Type B pancreatic cell (in vitro differentiated cells): ENCODE results near the gene ZNF503. TPM values are rescaled to one million over a fixed set of nuclear protein-coding genes. Genes with fewer than 3 reads are reported as not detected.

Experiments used
- DNase-seq: peaks from one replicate; pipeline ENCODE4 v3.0.0; 2021; ENCODE audit warnings: mixed read lengths; ENCODE audit not compliant: unreplicated experiment; ENCODE audit errors: extremely low spot score
- H3K27ac Mint-ChIP-seq: 2 replicates; pipeline ENCODE4 v1.8.0; 2021; ENCODE audit warnings: mild to moderate bottlenecking, mixed read lengths
- H3K27me3 Mint-ChIP-seq: 2 replicates; pipeline ENCODE4 v1.8.0; 2021; ENCODE audit warnings: mixed read lengths
- H3K36me3 Mint-ChIP-seq: 2 replicates; pipeline ENCODE4 v1.8.0; 2021; ENCODE audit warnings: mixed read lengths
- H3K4me1 Mint-ChIP-seq: one replicate; pipeline ENCODE4 v1.8.0; 2021; ENCODE audit warnings: mixed read lengths; ENCODE audit not compliant: unreplicated experiment
- H3K4me3 Mint-ChIP-seq: 2 replicates; pipeline ENCODE4 v1.8.0; 2021; ENCODE audit warnings: mild to moderate bottlenecking, mixed read lengths
- H3K9me3 Mint-ChIP-seq: 2 replicates; pipeline ENCODE4 v1.8.0; 2021; ENCODE audit warnings: mixed read lengths
- total RNA-seq: library from RNA; stranded (reverse); gene quantifications from 2 replicates; pipeline ENCODE4 v1.2.1, GENCODE V29; 2021; ENCODE audit warnings: low replicate concordance
- TF ChIP-seq, protein P1 (sequence below): fragments of 200-600 bp; sonication (generic); conservative IDR thresholded peaks from 2 replicates; pipeline ENCODE4 v1.5.0; 2021; ENCODE audit warnings: antibody characterized with exemption, mild to moderate bottlenecking

Gene ZNF503
- total RNA-seq, 1 donor from 2014 or later = 88.4 TPM

GRCh38 chr10:75417522-75417927, 16.0 kb upstream of the ZNF503 start:
- DNase-seq = no peak
- Mint-ChIP-seq H3K4me1 (no peaks in the 10 kb centered on the region), H3K27me3 (peaks cover 66% of the 10 kb centered on the region), H3K4me3 (no peak overlapping the region), H3K9me3 (no peaks in the 10 kb centered on the region), H3K27ac (no peak overlapping the region), H3K36me3 (peaks cover 4% of the 10 kb centered on the region)
- TF ChIP-seq, protein P1, sequence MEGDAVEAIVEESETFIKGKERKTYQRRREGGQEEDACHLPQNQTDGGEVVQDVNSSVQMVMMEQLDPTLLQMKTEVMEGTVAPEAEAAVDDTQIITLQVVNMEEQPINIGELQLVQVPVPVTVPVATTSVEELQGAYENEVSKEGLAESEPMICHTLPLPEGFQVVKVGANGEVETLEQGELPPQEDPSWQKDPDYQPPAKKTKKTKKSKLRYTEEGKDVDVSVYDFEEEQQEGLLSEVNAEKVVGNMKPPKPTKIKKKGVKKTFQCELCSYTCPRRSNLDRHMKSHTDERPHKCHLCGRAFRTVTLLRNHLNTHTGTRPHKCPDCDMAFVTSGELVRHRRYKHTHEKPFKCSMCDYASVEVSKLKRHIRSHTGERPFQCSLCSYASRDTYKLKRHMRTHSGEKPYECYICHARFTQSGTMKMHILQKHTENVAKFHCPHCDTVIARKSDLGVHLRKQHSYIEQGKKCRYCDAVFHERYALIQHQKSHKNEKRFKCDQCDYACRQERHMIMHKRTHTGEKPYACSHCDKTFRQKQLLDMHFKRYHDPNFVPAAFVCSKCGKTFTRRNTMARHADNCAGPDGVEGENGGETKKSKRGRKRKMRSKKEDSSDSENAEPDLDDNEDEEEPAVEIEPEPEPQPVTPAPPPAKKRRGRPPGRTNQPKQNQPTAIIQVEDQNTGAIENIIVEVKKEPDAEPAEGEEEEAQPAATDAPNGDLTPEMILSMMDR = no peak

DNA sequence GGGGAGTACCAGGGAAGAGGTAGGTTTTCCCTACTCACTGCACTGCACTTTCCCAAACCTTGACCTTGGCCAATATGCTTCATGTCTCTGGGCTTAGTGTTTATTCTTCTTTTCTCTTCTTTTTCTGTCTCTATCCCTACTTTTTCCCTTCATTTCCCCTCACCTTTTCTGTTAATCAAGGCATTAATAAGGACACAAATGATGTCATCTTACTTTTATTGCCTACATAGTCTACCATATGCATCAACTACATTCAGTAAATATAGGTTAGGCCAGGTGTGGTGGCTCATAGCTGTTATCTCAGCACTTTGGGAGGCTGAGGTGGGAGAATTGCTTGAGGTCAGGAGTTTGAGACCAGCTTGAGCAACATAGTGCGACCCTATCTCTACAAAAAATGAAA, 13.0 kb upstream of the ZNF503 start:
- TF ChIP-seq, protein P1 = no peak
- no peak for DNase-seq
- H3K27me3 Mint-ChIP-seq = peaks cover 75% of the 10 kb centered on the region
- no peak overlapping the region for H3K4me3 Mint-ChIP-seq
- H3K27ac Mint-ChIP-seq = no peak overlapping the region
- peaks cover 4% of the 10 kb centered on the region for H3K36me3 Mint-ChIP-seq
- H3K4me1 Mint-ChIP-seq = peaks cover 9% of the 10 kb centered on the region
- no peaks in the 10 kb centered on the region for H3K9me3 Mint-ChIP-seq

DNA sequence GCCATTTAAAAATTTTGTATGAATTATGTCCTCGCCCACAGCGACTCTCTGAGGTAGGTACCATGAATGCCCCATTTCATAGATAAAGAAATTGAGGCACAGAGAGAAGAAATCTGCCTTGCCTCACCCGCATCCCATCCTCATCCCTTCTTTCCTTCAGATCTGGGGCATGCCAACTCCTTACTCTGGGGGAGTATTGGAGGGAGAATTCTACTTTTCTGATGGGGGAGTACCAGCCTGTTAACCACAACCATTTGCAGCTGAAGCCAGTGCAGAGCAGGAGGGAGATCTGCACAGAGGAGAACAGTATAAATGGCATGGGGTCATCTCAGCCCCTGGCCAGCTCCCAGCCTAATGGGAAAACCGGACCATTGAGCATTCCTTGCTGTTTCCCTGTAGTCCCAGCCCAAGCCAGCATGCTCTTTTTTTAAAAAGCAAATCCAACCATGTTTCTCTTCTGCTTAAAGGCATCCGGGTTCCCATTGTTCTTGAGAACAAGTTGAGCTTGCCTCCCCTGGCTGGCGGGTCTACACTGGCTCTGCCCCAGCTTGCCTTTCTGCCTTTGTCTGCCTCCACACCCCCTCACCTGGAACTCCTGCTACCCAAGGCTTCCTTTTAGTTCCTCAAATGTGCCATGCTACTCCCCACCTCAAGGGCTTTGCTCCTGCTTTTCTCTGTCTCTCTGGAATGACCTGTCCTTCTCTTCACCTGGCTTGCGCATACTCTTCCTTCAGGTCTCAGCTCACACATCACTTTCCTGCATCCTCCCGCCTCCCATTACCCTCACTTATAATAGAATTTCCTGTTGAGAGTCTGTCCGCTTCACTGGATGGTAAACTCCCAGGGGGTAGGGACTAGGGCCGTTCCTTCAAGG, 8.8 kb upstream of the ZNF503 start:
- TF ChIP-seq, protein P1 = no peak
- Mint-ChIP-seq H3K9me3 (no peaks in the 10 kb centered on the region), H3K4me1 (peaks cover 30% of the 10 kb centered on the region), H3K27me3 (peaks cover 40% of the 10 kb centered on the region), H3K27ac (peak overlapping the region; percentile 76), H3K36me3 (no peaks in the 10 kb centered on the region), H3K4me3 (peak overlapping the region; percentile 87)
- DNase-seq = no peak

DNA sequence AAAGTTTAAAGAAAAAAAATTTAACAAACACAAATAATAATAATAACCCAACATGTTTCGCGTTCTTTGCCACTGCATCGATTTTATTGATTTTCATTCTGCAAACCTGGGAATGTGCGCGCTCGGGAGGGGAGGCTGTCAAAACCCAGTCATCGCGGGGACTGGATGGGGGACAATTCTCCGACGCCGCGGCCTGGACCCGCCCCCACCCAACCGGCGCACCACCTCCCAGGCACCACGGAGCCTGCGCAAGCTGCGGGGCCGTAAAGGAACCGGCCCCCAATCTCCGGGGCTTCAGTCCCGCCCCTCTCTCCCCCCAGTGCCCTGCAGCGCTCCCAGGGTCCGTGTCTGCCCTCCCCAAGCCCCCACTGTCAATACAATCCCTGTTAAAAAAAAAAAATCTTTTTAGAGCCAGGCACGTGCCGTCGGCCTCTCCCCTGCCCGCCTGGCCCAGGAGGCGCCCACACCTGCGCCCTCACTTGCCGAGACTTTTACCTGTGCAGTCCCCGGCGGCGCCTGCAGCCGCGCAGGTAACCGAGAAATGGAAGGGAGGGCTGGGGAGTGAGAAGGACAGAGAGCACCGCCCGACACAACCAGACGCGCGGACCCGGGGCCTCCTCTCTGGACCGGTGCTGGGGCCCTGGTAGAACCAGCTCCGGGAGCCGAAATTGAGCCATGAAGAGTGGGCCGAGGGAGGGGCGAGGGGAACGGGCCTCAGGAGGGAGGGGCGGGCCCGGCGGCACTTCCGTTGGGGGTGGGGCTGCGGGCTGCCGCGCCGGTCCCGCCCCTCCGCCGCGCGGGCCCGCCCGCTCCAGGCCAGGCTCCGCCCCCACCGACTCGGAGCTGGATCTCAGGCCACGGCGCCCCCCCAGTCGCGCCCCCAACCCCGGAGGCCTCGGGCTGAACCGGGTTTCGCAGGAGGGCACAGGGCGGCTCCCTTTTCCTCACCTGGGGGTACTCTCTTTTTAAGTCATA, 7.6 kb upstream of the ZNF503 start:
- no peaks in the 10 kb centered on the region for H3K9me3 Mint-ChIP-seq
- H3K4me1 Mint-ChIP-seq = peaks cover 31% of the 10 kb centered on the region
- TF ChIP-seq, protein P1 = no peak
- peak; percentile 82 for DNase-seq
- peaks cover 34% of the 10 kb centered on the region for H3K27me3 Mint-ChIP-seq
- no peaks in the 10 kb centered on the region for H3K36me3 Mint-ChIP-seq
- H3K4me3 Mint-ChIP-seq = peak overlapping the region; percentile 87
- peak overlapping the region; percentile 76 for H3K27ac Mint-ChIP-seq

GRCh38 chr10:75408509-75408875, 6.9 kb upstream of the ZNF503 start:
- DNase-seq = no peak
- peaks cover 35% of the 10 kb centered on the region for H3K4me1 Mint-ChIP-seq
- TF ChIP-seq, protein P1 = no peak
- H3K27ac Mint-ChIP-seq = peak overlapping the region; percentile 76
- H3K9me3 Mint-ChIP-seq = no peaks in the 10 kb centered on the region
- H3K4me3 Mint-ChIP-seq = peak overlapping the region; percentile 86
- no peaks in the 10 kb centered on the region for H3K36me3 Mint-ChIP-seq
- peaks cover 27% of the 10 kb centered on the region for H3K27me3 Mint-ChIP-seq
